DMS53 treated with DMSO at 0.1 percent for 48 hours (cell line): ENCODE results near the gene SEC31B.

ENCODE experiments used
- DNase-seq: peaks from one replicate; lab custom pipeline; 2025; ENCODE audit not compliant: unreplicated experiment; lab: John Stamatoyannopoulos, UW

SEC31B gene

GRCh38 chr10:100529475-100530298 is 10.0 kb upstream of the SEC31B start, which contains the start of gene NDUFB8:
Gene NDUFB8, minus strand, starts transcription at chr10:100529871. Its CDS starts 20 bp downstream, at chr10:100529851.
- DNase-seq: peak; percentile 74

GRCh38 chr10:100528921-100529474 is 9.3 kb upstream of the SEC31B start:
- no peak for DNase-seq

- DNase-seq: no peak
Measured at GRCh38 chr10:100528123-100528886, 8.6 kb upstream of the SEC31B start.

GRCh38 chr10:100524638-100525037 is 5.0 kb upstream of the SEC31B start:
- no peak for DNase-seq

DNA sequence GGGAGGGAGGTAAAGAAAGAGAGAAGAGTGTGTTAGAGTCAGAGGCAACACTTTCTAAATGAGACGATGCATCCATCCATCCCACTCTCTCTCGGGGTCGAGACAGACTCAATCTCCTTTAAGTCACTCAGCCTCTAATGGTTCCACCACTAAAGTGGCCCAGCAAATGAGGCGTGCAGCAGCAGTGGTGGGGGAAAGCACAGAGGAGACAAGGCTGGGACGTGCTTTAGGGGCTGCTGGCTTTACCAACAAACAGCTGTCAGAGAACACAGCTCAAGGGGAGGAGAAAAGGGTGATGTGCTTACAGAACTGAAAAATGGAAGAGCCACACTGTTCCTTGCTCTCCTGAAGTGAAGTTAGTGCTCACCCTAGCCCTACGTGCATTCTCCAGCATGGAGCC is 4.5 kb upstream of the SEC31B start:
- DNase-seq: no peak

- no peak for DNase-seq
Measured at GRCh38 chr10:100522945-100523344, 3.3 kb upstream of the SEC31B start.

DNA sequence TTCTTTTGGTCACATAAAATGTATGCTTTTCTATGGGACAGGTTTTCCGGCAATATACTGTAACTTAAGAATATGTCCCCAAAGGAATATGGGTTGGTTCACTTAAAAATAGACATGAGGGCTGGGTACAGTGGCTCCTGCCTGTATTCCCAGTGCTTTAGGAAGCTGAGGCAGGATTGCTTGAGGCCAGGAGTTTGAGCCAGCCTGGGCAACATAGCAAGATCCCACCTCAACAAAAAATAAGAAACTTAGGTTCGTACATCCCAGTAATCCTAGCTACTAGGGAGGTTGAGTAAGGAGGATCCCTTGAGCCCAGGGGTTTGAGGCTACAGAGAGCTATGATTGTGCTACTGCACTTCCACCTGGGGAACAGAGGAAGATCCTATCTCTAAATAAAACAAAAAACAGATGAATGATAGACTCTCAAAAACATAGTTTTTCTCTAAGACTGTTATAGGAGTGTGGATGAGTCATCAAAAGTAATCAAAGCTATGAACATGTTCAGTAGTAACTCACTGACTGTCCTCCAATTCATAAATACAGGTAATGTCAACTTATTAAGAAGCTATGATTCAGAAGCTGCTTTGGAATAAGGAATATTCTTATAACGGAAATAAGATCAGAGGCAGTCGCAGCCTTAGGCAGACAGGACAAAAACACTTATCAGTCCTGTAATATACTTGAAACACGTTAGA is 2.6 kb upstream of the SEC31B start:
- no peak for DNase-seq

DNA sequence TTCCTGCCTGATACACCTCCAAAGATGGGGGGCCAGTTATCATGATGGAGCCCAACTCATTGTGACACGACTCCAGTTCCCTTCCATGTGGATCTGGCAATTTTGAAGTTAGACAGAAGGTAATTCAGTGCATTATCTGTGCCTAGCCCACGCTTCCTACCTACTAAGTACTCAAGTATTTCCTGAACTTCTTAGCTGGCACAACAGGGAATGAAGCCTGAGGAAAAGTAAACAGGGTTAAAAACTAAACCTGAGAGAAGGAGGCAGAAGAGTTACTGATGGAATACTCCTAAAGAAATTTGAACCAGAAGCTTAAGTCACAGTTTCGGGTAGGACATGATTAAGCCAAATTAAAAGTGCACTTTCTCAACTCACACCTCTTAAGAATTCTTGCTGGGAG is 1.1 kb upstream of the SEC31B start:
- no peak for DNase-seq

- DNase-seq: peak; percentile 79
Measured at GRCh38 chr10:100518761-100519241, 860 bp downstream of the SEC31B start.

GRCh38 chr10:100516847-100517246 is 2.8 kb downstream of the SEC31B start:
- no peak for DNase-seq

GRCh38 chr10:100515612-100516011 is 4.0 kb downstream of the SEC31B start:
- no peak for DNase-seq

DNA sequence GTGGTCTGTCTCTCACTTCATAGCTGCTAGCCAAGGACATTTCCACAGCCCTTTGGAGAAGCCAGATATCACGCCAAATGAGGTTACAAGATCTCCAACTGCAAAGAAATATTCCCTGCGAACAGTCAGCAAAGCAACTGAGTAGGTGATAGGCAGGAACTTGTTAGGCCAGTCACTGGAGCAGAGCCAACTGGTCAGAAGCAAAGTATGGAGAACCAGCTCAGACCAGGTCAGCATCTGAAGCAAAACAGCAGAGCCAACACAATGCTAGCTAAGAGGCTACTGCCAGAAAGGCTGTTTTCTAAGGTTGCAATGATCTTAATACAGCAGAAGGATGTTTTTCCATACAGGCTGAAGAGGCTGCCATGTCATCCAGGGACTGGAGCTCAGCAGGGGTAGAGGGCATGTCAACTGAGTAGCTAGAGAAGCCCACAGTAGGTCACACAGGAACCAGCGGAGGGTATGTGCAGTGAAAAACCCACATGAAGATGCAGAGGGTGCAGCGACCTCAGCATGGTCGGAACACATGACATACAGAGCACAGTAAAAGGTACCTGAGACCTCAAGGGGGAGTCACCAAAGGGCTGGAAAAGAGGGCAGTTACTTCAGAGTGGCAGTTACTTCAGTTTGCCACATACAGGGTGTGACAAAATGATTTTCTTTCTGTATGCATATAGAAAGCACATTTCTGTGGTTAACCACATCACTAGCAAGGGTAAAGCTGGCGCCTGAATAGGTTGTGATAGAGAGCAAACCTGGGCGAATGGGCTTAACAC is 8.9 kb downstream of the SEC31B start:
- no peak for DNase-seq

DNA sequence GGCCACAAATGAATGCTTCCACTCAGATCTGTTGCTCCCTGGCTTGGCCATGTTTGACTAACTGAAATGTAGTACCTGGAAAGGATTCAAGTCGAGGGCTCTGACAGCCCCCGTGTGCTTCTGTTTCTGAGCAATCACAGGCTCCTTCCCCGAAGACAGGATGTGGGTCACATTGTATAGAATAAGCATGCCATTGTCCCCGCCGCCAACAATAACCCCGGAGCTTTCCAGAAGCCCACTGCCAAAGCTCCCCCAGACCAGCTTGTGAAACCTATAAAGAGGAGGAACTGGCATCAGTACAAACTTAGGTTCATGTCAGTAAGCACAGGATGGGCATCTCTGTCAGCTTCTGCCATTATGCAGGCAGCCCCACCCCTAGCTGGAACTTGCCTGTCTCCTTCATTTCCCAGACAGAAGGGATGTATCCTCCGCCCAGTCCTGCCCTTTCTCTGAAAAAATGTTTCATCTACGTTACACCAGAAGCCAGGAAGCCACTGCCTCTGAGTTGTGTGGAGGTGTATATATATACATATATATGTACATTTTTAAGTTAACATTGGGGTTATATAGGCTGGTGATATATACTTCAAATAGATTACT is 10.3 kb downstream of the SEC31B start:
- DNase-seq: no peak

DNA sequence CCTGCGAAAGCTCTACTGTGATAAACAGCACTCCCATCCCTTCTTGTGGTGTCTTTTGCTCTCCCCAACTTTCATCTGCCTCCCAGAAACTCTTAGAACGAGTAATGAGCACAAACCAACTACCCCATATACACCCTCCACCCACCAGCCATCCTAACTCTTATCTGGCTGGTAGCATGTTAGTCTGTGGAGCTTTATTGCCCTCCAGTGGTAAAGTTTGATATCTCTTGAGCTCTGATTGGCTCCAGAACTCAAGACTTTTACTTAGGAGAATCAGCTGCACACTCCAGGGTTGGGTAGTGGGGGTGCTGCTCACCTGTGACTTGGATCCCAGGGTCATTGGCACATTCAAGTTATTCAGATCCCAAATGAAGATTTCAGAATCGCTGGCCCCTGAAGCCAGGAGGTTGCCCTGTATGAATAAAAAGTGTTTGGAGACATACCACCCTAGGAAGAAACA is 10.9 kb downstream of the SEC31B start:
- DNase-seq: peak; percentile 20

DNA sequence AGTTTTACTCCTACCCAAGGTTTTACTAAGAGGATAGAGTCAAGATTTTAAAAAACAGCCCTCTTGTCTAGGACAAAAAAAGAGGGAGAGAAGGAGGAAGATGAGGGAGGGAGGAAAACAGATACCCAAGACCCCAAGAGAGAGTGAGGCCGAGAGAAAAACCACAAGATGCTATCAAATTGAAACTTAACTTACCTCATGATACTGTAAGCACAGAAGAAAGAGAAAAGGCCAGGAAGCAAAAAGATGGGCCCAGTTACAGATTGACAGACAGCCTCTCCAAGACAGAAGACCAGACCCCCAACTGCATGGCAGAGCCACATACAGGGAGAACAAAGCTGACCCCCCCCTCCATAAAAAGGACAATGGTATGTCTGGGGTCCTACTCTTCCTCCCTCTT is 11.4 kb downstream of the SEC31B start:
- no peak for DNase-seq

GRCh38 chr10:100507357-100507732 is 12.3 kb downstream of the SEC31B start:
- no peak for DNase-seq

DNA sequence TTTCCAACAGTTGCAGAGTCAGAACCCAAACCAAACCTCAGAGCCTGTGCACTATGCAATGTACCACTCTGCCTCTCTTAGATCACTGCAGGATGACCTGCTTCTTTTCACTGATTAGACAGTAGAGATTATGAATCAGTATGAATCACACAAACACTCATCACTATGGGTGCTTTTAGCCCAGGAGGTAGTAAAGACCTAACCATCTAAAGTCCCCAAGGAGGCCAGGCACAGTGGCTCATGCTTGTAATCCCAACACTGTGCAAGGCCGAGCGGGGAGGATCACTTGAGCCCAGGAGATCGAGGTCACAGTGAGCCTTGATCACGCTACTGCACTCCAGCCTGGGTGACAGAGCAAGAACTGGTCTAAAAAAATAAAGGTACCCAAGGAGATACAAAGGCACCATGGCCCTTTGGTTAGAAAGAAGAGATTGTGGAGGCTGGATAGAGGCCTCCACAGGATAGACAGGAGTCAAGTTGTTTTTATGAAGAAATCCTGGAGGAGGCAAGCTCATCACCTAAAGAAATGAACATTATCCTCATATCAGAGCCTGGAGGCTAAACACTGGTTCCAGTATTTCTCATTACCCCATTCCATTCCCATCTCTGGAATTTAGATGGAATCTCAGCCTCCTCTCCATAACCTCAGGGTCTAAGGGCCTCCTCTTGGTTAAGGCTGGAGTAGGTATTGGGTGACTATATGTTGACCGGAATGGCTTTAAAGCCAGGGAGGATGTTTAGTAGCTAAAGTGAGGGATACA is 12.9 kb downstream of the SEC31B start:
- DNase-seq: no peak

DNA sequence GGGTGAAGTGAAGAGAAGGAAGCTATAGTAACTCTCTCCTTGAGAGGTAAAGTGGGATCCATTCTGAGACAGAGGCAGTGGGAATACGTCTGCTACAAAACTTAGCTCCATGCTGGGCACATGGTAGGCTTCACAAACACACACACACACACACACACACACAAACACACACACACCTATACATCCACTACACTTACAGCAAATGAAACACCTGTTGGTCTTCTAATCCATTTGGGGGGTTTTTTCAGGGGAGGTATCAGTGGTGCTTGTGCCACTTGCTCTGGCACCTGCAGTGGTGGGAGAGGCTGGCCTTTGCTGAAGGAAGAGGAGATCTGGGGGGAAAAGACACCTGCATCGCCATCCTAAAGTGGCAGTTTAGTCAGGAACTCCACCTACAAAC is 14.5 kb downstream of the SEC31B start:
- DNase-seq: no peak

- DNase-seq: no peak
Measured at GRCh38 chr10:100504096-100504495, 15.6 kb downstream of the SEC31B start.
